Adrenal gland (tissue), 12 donors: ENCODE results near the gene CYB5A. TPM values are rescaled to one million over a fixed set of nuclear protein-coding genes. Genes with fewer than 3 reads are reported as not detected.

Source experiments
- DNase-seq, 7 donors: peaks; one replicate each; pipeline ENCODE4 v3.0.0-alpha.2; 2019 to 2020
- H3K27ac ChIP-seq, 5 donors: fragments of 200-600 bp; sonication (generic) in 4 of 5; 1 replicate in 3 of 5; 2 replicates in 2 of 5; pipeline versions ENCODE4 v1.5.1 to v1.8.0; 2016 to 2020; ENCODE audit warnings: mild to moderate bottlenecking in 1 of 5
- H3K27me3 ChIP-seq: fragments of 200-600 bp; 2 replicates; pipeline ENCODE4 v1.8.0; 2021
- H3K36me3 ChIP-seq, 2 donors: fragments of 200-600 bp; replicated peaks in 1 of 2; 1 replicate in 1 of 2; 2 replicates in 1 of 2; pipeline versions ENCODE4 v1.5.1 to v1.8.0; 2018 to 2022
- H3K4me1 ChIP-seq, 2 donors: fragments of 200-600 bp; replicated peaks in 1 of 2; 1 replicate in 1 of 2; 2 replicates in 1 of 2; pipeline versions ENCODE4 v1.5.1 to v1.8.0; 2018 to 2021
- H3K4me3 ChIP-seq, 4 donors: fragments of 200-600 bp; sonication (generic) in 3 of 4; one replicate each; pipeline ENCODE4 v1.5.1; 2016 to 2018
- H3K9me3 ChIP-seq, 3 donors: fragments of 200-600 bp; sonication (generic) in 1 of 3; replicated peaks in 1 of 3; 1 replicate in 2 of 3; 2 replicates in 1 of 3; pipeline versions ENCODE4 v1.5.1 to v1.8.0; 2016 to 2021
- POLR2A ChIP-seq, 2 donors: fragments of 450-650 bp; IDR thresholded peaks; one replicate each; pipeline ENCODE4 v1.6.1; 2017; ENCODE audit warnings: antibody characterized with exemption in 2 of 2, mild to moderate bottlenecking in 2 of 2, moderate library complexity in 1 of 2
- WGBS, 4 donors: extraction: QIAGEN DNeasy Blood & Tissue Kit in 2 of 4; methylation state at CpG; one replicate each; pipeline versions ENCODE4 v1.1.5 to v1.1.7; 2013 to 2017; 5-methylcytosine and 5-hydroxymethylcytosine counted together
- intact Hi-C, 2 donors: fragments of 100-400 bp; cut with DNase I; formaldehyde crosslinking; loops; one replicate each; pipeline versions ENCODE4 v1.14.1 to v1.15.0; 2022 to 2023
- polyA plus RNA-seq, 3 donors: library from polyadenylated mRNA; stranded (reverse); fragments of 200-250 nt in 2 of 3; fragments of 350-450 nt in 1 of 3; fragmentation: Illumina TruSeq in 1 of 3; extraction: RNeasy Lipid Tissue Mini Kit (QIAGEN cat#74804) in 1 of 3; gene quantifications; one replicate each; pipeline ENCODE4 v1.2.3, GENCODE V29; 2013 to 2014
- total RNA-seq, 9 donors: library from RNA; depleted of rRNA in 4 of 9; stranded (reverse); fragments of >200 nt in 4 of 9; fragments of 120-200 nt in 1 of 9; fragmentation: NEBNext Ultra II Directional in 1 of 9; extraction: Animal tissue kit (Norgen Biotek cat#: 25700) in 1 of 9; gene quantifications; one replicate each; pipeline versions ENCODE4 v1.1.0 to v1.2.4, GENCODE V29; 2013 to 2023
- TF ChIP-seq, protein P1 (sequence below), 6 experiments: fragments of 450-650 bp in 4 of 6; fragments of 200-600 bp in 2 of 6; sonication (generic) in 1 of 6; IDR thresholded peaks; 1 replicate in 5 of 6; 2 replicates in 1 of 6; pipeline versions ENCODE4 v1.5.1 to v1.8.0; 2016 to 2021; ENCODE audit warnings: antibody characterized with exemption in 6 of 6, mild to moderate bottlenecking in 2 of 6, moderate library complexity in 1 of 6
- donor health status: healthy with polysubstance abuse.
- donor health status: Bipolar disorder and iron deficiency.
- donor health status: DM: yes; HTN: yes; CAD: no.
- donor health status: DM: no; HTN: no; CAD: no.
- donor health status: DM: no; HTN: no; CAD: no.
- donor health status: DM: yes; HTN: yes; CAD: no.

The CYB5A gene
- total and polyA plus RNA-seq, 12 donors, result 62.0 to 286 (median 130) TPM

DNA sequence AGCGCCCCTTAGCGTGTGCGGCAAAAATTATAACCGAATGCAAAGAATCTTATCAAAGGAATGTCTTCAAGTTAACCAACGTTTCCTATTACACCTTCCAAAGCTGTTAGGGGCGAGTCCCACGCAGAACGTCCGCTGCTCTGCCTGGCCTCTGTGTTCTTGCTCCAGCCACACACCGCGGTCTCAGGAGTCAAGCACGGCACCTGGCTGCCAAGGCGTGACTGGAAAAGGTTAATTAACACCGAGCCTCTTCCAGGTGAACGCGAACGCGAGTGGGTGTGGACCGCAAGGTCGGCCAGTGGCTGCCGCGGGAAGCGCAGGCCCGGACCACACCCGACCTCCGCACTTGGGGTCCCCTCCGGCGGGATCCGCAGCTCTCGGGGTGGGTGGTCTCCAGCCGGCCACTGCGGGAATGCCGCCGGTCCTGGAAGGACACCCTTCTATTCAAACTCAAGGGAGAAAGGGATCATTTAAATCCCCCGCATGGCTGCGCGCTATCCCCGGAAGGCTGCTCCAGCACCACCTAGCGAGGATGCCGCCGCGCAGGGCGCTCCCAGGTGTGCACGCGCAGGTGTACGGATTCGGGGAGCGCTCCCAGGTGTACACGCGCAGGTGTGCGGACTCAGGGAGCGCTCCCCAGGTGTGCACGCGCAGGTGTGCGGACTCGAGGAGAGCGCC lies 830 bp downstream of the CYB5A start:
- H3K4me1 ChIP-seq, result peaks cover 6 to 25% of the 10 kb centered on the region in 2 donors
- peak overlapping the region in 3 of 5 donors; percentile 34 to 68 (median 34) for H3K27ac ChIP-seq
- peak in 1 of 7 donors; percentile 25 for DNase-seq
- intact Hi-C loops, result no loop called here
- WGBS, 4 donors, result 14 to 34% (median 27%) methylated on average over 28 to 57 of the region's 57 CpGs
- no peaks in the 10 kb centered on the region for H3K27me3 ChIP-seq
- no peaks in the 10 kb centered on the region for H3K36me3 ChIP-seq
- peak overlapping the region in 3 of 4 donors; percentile 59 to 86 (median 66) for H3K4me3 ChIP-seq
- no peak for TF ChIP-seq POLR2A (IDR thresholded peaks at IDR 0.05)
- TF ChIP-seq, protein P1, sequence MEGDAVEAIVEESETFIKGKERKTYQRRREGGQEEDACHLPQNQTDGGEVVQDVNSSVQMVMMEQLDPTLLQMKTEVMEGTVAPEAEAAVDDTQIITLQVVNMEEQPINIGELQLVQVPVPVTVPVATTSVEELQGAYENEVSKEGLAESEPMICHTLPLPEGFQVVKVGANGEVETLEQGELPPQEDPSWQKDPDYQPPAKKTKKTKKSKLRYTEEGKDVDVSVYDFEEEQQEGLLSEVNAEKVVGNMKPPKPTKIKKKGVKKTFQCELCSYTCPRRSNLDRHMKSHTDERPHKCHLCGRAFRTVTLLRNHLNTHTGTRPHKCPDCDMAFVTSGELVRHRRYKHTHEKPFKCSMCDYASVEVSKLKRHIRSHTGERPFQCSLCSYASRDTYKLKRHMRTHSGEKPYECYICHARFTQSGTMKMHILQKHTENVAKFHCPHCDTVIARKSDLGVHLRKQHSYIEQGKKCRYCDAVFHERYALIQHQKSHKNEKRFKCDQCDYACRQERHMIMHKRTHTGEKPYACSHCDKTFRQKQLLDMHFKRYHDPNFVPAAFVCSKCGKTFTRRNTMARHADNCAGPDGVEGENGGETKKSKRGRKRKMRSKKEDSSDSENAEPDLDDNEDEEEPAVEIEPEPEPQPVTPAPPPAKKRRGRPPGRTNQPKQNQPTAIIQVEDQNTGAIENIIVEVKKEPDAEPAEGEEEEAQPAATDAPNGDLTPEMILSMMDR (IDR thresholded peaks at IDR 0.05), result no peak
- H3K9me3 ChIP-seq, result no peaks in the 10 kb centered on the region

DNA sequence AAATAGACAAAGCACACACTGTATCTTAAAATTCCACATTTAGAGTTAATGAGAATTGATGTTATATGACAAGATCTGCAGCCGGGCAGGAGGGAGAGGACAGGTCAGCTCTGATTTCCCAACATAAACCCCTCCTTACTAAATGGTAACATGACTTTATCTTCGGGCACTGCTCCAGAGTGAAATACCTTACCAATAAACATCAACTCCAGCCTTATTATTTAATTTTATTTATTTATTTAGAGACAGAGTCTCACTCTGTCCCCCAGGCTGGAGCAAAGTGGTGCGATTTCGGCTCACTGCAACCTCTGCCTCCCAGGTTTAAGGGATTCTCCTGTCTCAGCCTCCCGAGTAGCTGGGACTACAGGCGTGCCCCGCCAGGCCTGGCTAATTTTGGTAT lies 1.7 kb downstream of the CYB5A start:
- Histone ChIP-seq H3K9me3 (no peaks in the 10 kb centered on the region), H3K36me3 (no peaks in the 10 kb centered on the region), H3K4me3 (peak overlapping the region in 1 of 4 donors; percentile 66), H3K27me3 (no peaks in the 10 kb centered on the region), H3K4me1 (peaks cover 6 to 25% of the 10 kb centered on the region in 2 donors), H3K27ac (peak overlapping the region in 1 of 5 donors; percentile 34)
- TF ChIP-seq, protein P1 (IDR thresholded peaks at IDR 0.05), result no peak
- no peak for TF ChIP-seq POLR2A (IDR thresholded peaks at IDR 0.05)
- no peak for DNase-seq
- intact Hi-C loops, result no loop called here
- 91 to 94% (median 92%) methylated on average over 4 to 7 of the region's 7 CpGs for WGBS, 4 donors

DNA sequence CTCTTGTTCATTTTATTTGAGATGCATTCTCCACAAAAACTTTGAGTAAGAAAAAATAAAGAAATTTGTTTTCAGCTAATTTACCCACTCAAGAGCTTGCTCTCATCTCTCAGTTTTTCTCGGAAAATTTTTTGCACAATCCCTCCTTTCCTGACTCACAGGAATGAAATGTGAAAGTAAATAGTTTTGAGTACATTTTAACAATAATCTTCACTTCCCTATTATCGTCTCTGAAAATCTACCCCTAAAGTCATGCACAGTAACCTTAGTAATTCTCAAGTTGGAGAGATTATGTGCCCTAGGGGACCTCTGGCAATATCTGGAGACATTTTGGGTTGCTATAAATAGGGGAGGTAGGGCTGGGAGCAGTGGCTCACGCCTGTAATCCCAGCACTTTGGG lies 2.6 kb downstream of the CYB5A start:
- TF ChIP-seq POLR2A (IDR thresholded peaks at IDR 0.05), result no peak
- TF ChIP-seq, protein P1 (IDR thresholded peaks at IDR 0.05), result no peak
- H3K4me3 ChIP-seq, result no peak overlapping the region
- DNase-seq, result no peak
- peak overlapping the region in 3 of 5 donors; percentile 1 to 75 (median 21) for H3K27ac ChIP-seq
- WGBS, 4 donors, result 48 to 67% (median 66%) methylated on average over 3 of the region's 3 CpGs
- H3K9me3 ChIP-seq, result no peaks in the 10 kb centered on the region
- intact Hi-C loops, result no loop called here
- no peaks in the 10 kb centered on the region for H3K27me3 ChIP-seq
- no peaks in the 10 kb centered on the region for H3K36me3 ChIP-seq
- peaks cover 6 to 32% of the 10 kb centered on the region in 2 donors for H3K4me1 ChIP-seq

DNA sequence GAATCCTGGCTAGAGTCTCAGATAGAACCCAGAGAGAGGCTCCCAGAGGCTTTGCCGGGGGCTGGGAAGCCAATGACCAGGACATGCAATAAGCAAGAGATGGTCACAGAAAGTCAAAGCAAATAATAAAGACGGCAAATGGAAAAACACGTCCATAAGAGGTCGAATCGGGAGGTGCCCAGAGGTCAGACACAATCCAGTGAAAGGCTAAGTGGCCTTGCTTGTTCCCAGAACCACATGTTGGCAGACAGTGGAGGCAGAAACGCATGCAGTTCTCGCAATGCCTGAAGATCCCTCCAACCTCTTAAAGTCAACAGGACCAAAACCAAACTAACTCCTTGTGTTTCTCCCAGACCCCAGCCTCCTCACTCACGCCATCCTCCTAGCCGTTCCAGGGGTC lies 3.0 kb downstream of the CYB5A start:
- TF ChIP-seq, protein P1 (IDR thresholded peaks at IDR 0.05), result no peak
- no peak for TF ChIP-seq POLR2A (IDR thresholded peaks at IDR 0.05)
- Histone ChIP-seq H3K36me3 (no peaks in the 10 kb centered on the region), H3K9me3 (no peaks in the 10 kb centered on the region), H3K27me3 (no peaks in the 10 kb centered on the region), H3K4me3 (no peak overlapping the region), H3K4me1 (peaks cover 6 to 34% of the 10 kb centered on the region in 2 donors), H3K27ac (peak overlapping the region in 3 of 5 donors; percentile 1 to 75 (median 21))
- no peak for DNase-seq
- intact Hi-C loops, result no loop called here
- 78 to 84% (median 81%) methylated on average over 9 of the region's 9 CpGs for WGBS, 4 donors
